ENCODE measurements around the gene CXCL1.

GRCh38 chr4:73885574-73886267 lies 16.5 kb downstream of the CXCL1 start:
- TF ChIP-seq CTCF (IDR thresholded peaks at IDR 0.05) (no peak), EZH2 (IDR thresholded peaks at IDR 0.05; ENCODE audit: borderline replicate concordance, insufficient read depth, low read depth, low read length, poor library complexity, severe bottlenecking) (no peak)
